Astrocyte of the cerebellum (primary cell): ENCODE data around the gene PARL.

ENCODE experiments used
- DNase-seq: peaks from one replicate; pipeline ENCODE4 v3.0.0-alpha.2; 2011; ENCODE audit warnings: low read depth
- H3K4me3 ChIP-seq: 2 replicates; pipeline ENCODE4 v1.5.1; 2011; ENCODE audit warnings: mild to moderate bottlenecking, low read depth, low read length, moderate library complexity
- CTCF ChIP-seq: IDR thresholded peaks from 2 replicates; pipeline ENCODE4 v1.5.1; 2012; ENCODE audit warnings: low read length, low read depth, moderate library complexity, mild to moderate bottlenecking; ENCODE audit errors: missing control alignments
- in situ Hi-C: cut with HindIII; loops from 2 replicates; pipeline ENCODE4 v1.10.0; 2017; ENCODE audit warnings: low sequenced_read_pairs

PARL gene

GRCh38 chr3:183924543-183924942 is 39.9 kb upstream of the PARL start:
- no peak for TF ChIP-seq CTCF
- no peak overlapping the region for H3K4me3 ChIP-seq
- in situ Hi-C loops: no loop called here
- no peak for DNase-seq

GRCh38 chr3:183922421-183922820 is 37.7 kb upstream of the PARL start:
- in situ Hi-C loops: no loop called here
- no peak for TF ChIP-seq CTCF

GRCh38 chr3:183921096-183921495 is 36.4 kb upstream of the PARL start:
- in situ Hi-C loops: no loop called here
- no peak for TF ChIP-seq CTCF

More at GRCh38 chr3:183922421-183922820, 37.7 kb upstream of the PARL start:
- H3K4me3 ChIP-seq: no peak overlapping the region
- no peak for DNase-seq

GRCh38 chr3:183920416-183920815 is 35.7 kb upstream of the PARL start:
- in situ Hi-C loops: no loop called here
- TF ChIP-seq CTCF: no peak
- H3K4me3 ChIP-seq: no peak overlapping the region
- DNase-seq: no peak

More at GRCh38 chr3:183921096-183921495, 36.4 kb upstream of the PARL start:
- no peak for DNase-seq
- no peak overlapping the region for H3K4me3 ChIP-seq

GRCh38 chr3:183918178-183918577 is 33.5 kb upstream of the PARL start:
- in situ Hi-C loops: no loop called here
- no peak for DNase-seq
- no peak overlapping the region for H3K4me3 ChIP-seq
- TF ChIP-seq CTCF: no peak

- no peak overlapping the region for H3K4me3 ChIP-seq
- in situ Hi-C loops: no loop called here
- DNase-seq: no peak
- TF ChIP-seq CTCF: no peak
These were observed 33.1 kb upstream of the PARL start for GRCh38 chr3:183917776-183918175.

GRCh38 chr3:183914856-183915255 is 30.2 kb upstream of the PARL start:
- H3K4me3 ChIP-seq: no peak overlapping the region
- TF ChIP-seq CTCF: no peak
- in situ Hi-C loops: no loop called here
- DNase-seq: no peak
